Activated CD4-positive, alpha-beta T cell treated with anti-CD3 and anti-CD28 coated beads for 1 hour (primary cell): ENCODE measurements around the gene GPATCH2L.

ENCODE experiments used
- DNase-seq: peaks from one replicate; pipeline ENCODE4 v3.0.0-alpha.2; 2020

Gene GPATCH2L

DNA sequence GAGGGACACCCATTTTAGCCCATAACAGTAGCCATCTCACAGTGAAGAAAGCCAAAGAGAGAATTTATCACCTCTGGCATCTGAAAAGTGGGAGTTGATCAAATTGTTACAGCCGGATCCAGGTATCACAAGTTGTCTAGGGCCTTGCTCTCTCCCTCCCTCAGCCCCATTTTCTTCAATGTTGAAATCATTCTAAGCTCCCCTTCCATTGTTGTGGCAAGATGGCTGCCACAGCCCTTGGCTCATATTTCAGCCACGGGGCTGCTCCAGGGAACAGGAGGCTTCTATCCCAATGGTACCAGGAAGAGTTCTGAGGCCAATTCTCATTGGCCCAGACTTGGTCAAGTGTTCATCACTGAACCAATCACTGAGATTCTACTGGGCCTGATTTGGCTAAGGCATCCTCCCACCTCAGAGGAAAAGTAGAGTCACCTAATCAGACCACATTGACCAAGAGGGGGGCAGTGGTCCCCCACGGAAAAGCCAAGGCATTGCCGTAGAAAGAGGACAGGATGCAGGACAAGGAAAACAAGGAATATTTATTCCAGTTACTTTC, 106.2 kb downstream of the GPATCH2L start:
- no peak for DNase-seq

DNA sequence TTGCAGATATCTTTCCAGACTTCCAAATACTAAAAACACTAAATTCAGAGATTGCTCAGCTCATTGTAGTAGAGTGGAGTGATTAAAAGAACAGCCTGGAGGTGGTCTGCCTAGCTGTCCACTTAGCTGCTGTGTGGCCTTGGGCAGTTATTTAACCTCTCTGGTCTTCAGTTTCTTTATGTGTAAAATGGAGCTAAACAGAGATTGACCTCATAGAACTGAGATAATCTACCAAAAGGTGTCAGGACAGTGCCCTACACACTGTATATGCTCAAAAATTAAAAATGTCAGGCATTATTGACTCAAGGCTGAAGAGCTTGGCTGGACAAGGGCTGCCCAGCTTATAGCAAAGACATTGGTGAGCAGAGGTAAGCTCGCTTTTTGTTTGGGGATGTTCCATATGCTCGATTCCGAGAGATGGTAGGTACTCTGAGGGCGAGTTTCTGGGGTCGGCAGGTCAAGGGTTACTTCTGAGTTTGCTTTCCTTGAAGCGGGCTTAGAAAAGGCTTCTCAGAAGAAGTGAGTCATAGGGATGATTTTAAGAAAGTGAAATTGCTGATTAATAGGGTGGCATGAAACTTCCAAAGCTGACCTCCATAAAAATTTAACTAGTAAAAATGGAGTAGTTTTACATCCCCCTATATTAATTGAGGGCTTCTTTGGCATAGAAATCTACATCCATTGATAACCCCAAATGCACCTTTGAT, 107.5 kb downstream of the GPATCH2L start:
- DNase-seq = no peak

DNA sequence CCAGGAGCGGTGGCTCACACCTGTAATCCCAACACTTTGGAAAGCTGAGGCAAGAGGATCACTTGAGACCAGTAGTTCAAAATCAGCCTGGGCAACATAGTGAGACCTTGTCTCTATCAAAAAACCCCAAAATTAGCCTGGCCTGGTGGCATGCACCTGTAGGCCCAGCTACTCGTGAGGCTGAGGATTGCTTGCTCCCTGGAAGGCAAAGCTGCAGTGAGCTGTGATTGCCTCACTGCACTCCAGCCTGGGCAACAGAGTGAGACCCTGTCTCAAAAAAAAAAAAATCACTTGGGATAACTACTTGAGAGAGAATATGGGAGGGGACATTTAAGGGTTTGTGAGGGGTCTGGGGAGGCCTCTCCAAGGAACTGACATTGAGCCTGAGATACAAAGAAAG, 109.0 kb downstream of the GPATCH2L start:
- no peak for DNase-seq

GRCh38 chr14:76261371-76261811, 109.7 kb downstream of the GPATCH2L start:
- no peak for DNase-seq

DNA sequence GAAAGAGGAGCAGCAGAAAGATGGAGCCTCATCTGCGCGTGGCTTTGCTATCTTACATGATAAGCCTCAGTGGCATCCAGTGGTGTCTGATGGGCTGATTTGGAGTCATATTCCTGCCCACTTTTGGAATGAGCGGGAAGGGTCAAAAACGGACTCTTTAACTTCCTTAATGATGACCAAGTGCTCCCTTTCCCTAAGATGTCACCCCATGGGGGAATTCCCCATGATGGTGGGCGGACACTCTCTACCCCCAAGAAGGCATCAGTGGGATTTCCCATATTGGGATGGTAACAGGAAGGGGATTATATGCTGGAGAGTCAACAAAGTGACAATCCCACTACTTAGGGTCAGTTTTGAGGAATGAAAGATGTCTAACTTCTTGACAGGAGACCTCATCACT, 110.9 kb downstream of the GPATCH2L start:
- DNase-seq = no peak
